K562 (cell line): Measurements from ENCODE around the gene GNG14. TPM values are rescaled to one million over a fixed set of nuclear protein-coding genes. Genes with fewer than 3 reads are reported as not detected.

Experiments
- ATAC-seq: fragments of 200-7000 bp; cut with Tn5 transposase; 3 replicates; pipeline ENCODE4 v1.9.1; 2020; ENCODE audit warnings: moderate library complexity
- BruUV-seq: library from RNA; stranded (reverse); fragments of 400-500 nt; replicated peaks from 2 replicates; lab custom pipeline; 2021; lab: Mats Ljungman, UMichigan
- CTCF ChIA-PET: fragments of 300-600 bp; formaldehyde crosslinking; extraction: SDS; loops from one replicate; lab custom pipeline; 2021; ENCODE audit warnings: low intra/inter-chr PET ratio; lab: Yijun Ruan, JAX
- POLR2A ChIA-PET: fragments of 300-600, 350-650 bp; sonication (Branson Sonifier 250); formaldehyde crosslinking; extraction: SDS; loops from one replicate; lab custom pipeline; 2021; ENCODE audit warnings: antibody characterized with exemption, inconsistent platforms; lab: Yijun Ruan, JAX
- DNase-seq, 4 experiments: peaks; one replicate each; pipeline versions ENCODE4 v3.0.0 to v3.0.0-alpha.2; 2011 to 2018; ENCODE audit warnings: low spot score in 3 of 4, mixed read lengths in 3 of 4; ENCODE audit errors: extremely low read depth in 1 of 4
- FAIRE-seq: peaks from 2 replicates; lab custom pipeline; 2011; peaks lifted over from hg19 to GRCh38; lab: Jason Lieb, UNC
- H2AFZ ChIP-seq: 2 replicates; pipeline ENCODE4 v1.6.0; 2011; ENCODE audit warnings: low read depth, low read length, control low read depth, inconsistent platforms
- H3K27ac ChIP-seq: fragments of 200-600 bp; 3 replicates; pipeline ENCODE4 v1.8.0; 2011; ENCODE audit warnings: low read depth, mild to moderate bottlenecking, control low read depth, inconsistent platforms, low read length, moderate library complexity, mixed read lengths; ENCODE audit errors: extremely low read depth
- H3K27me3 ChIP-seq, 2 experiments: fragments of 300-600 bp in 1 of 2; 2 replicates in 1 of 2; 3 replicates in 1 of 2; pipeline versions ENCODE4 v1.6.0 to v1.8.0; 2011; ENCODE audit warnings: inconsistent platforms in 2 of 2, low read length in 2 of 2, mild to moderate bottlenecking in 1 of 2, mixed read lengths in 1 of 2, moderate library complexity in 1 of 2; ENCODE audit not compliant: control insufficient read depth in 2 of 2, insufficient read depth in 2 of 2
- H3K36me3 ChIP-seq: fragments of 300-600 bp; 3 replicates; pipeline ENCODE4 v1.8.0; 2011; ENCODE audit warnings: mild to moderate bottlenecking, low read length, inconsistent platforms; ENCODE audit not compliant: control insufficient read depth, insufficient read depth
- H3K4me1 ChIP-seq, 2 experiments: fragments of 200-600 bp in 1 of 2; replicated peaks in 1 of 2; 2 replicates in 1 of 2; 3 replicates in 1 of 2; pipeline versions ENCODE4 v1.5.1 to v1.8.0; 2011; ENCODE audit warnings: inconsistent platforms in 2 of 2, low read length in 2 of 2, mild to moderate bottlenecking in 1 of 2, mixed read lengths in 1 of 2, moderate library complexity in 1 of 2; ENCODE audit not compliant: control insufficient read depth in 2 of 2, insufficient read depth in 2 of 2
- H3K4me2 ChIP-seq: 2 replicates; pipeline ENCODE4 v1.6.1; 2011; ENCODE audit warnings: low read length, control low read depth, inconsistent platforms, mixed read lengths; ENCODE audit not compliant: insufficient read depth
- H3K4me3 ChIP-seq: fragments of 200-600 bp; sonication (generic), shearing (Covaris generic); 2 replicates; pipeline ENCODE4 v1.5.1; 2016; ENCODE audit warnings: control low read depth, inconsistent platforms
- H3K79me2 ChIP-seq: fragments of 200-600 bp; 3 replicates; pipeline ENCODE4 v1.8.0; 2011; ENCODE audit warnings: low read length, inconsistent platforms; ENCODE audit not compliant: control insufficient read depth, insufficient read depth
- H3K9ac ChIP-seq, 2 experiments: 2 replicates each; pipeline versions ENCODE4 v1.6.0 to v1.6.1; 2011; ENCODE audit warnings: low read depth in 2 of 2, low read length in 2 of 2, control low read depth in 1 of 2, inconsistent platforms in 1 of 2, mild to moderate bottlenecking in 1 of 2, mixed read lengths in 1 of 2; ENCODE audit not compliant: insufficient read depth in 1 of 2
- H3K9me1 ChIP-seq: one replicate; pipeline ENCODE4 v1.6.0; 2011; ENCODE audit warnings: inconsistent platforms, mild to moderate bottlenecking, low read length, moderate library complexity; ENCODE audit not compliant: control insufficient read depth, insufficient read depth
- H3K9me3 ChIP-seq: replicated peaks from 2 replicates; pipeline ENCODE4 v1.5.1; 2011; ENCODE audit warnings: low read depth, low read length, inconsistent platforms; ENCODE audit not compliant: control insufficient read depth, insufficient read depth
- H4K20me1 ChIP-seq: replicated peaks from 2 replicates; pipeline ENCODE4 v1.6.1; 2011; ENCODE audit warnings: low read length, inconsistent platforms, mixed read lengths; ENCODE audit not compliant: control insufficient read depth, insufficient read depth
- ARID2 ChIP-seq: fragments of 450-650 bp; IDR thresholded peaks from 2 replicates; pipeline ENCODE4 v1.6.1; 2017; ENCODE audit warnings: antibody characterized with exemption, mild to moderate bottlenecking
- BRF1 ChIP-seq: IDR thresholded peaks from 3 replicates; pipeline ENCODE4 v1.6.1; 2011; ENCODE audit warnings: borderline replicate concordance, mild to moderate bottlenecking; ENCODE audit not compliant: insufficient read length; ENCODE audit errors: extremely low read depth
- COPS2 ChIP-seq: fragments of 450-650 bp; conservative IDR thresholded peaks from 2 replicates; pipeline ENCODE4 v1.6.1; 2016; ENCODE audit warnings: mild to moderate bottlenecking, moderate library complexity
- E2F3 ChIP-seq: fragments of 250-450 bp; sonication (Bioruptor Pico); IDR thresholded peaks from 2 replicates; pipeline ENCODE4 v1.4.0; 2020; ENCODE audit warnings: mild to moderate bottlenecking
- ETV5 ChIP-seq: sonication (generic); formaldehyde crosslinking; IDR thresholded peaks from 2 replicates; pipeline ENCODE4 v1.4.0; 2020; ENCODE audit warnings: low read depth, mild to moderate bottlenecking, missing genetic modification reagents
- GABPB1 ChIP-seq: sonication (generic); formaldehyde crosslinking; IDR thresholded peaks from 2 replicates; pipeline ENCODE4 v1.8.0; 2022; ENCODE audit warnings: mild to moderate bottlenecking, missing genetic modification reagents
- MCM7 ChIP-seq, 2 experiments: fragments of 450-650 bp; IDR thresholded peaks; 2 replicates each; pipeline ENCODE4 v1.6.1; 2016 to 2018
- MED1 ChIP-seq: sonication (generic); formaldehyde crosslinking; IDR thresholded peaks from 2 replicates; pipeline ENCODE4 v1.8.1; 2023; ENCODE audit warnings: missing genetic modification reagents, borderline replicate concordance
- NFE2L1 ChIP-seq: fragments of 450-650 bp; IDR thresholded peaks from 2 replicates; pipeline ENCODE4 v1.6.1; 2016; ENCODE audit warnings: missing genetic modification characterization, low read depth, mild to moderate bottlenecking, missing compliant biosample characterization, moderate library complexity, borderline replicate concordance
- POLR2A ChIP-seq: fragments of 450-650 bp; conservative IDR thresholded peaks from 2 replicates; pipeline ENCODE4 v1.6.1; 2016
- POLR2G ChIP-seq: fragments of 200-400 bp; formaldehyde crosslinking; IDR thresholded peaks from 2 replicates; pipeline ENCODE4 v1.6.1; 2017; ENCODE audit warnings: low read depth, mild to moderate bottlenecking, antibody characterized with exemption, low read length, moderate library complexity
- RAD21 ChIP-seq, 2 experiments: fragments of 250-450 bp in 1 of 2; fragments of 450-650 bp in 1 of 2; sonication (Bioruptor Pico) in 1 of 2; formaldehyde crosslinking in 1 of 2; IDR thresholded peaks in 1 of 2; conservative IDR thresholded peaks in 1 of 2; 2 replicates each; pipeline versions ENCODE4 v1.4.0 to v1.8.0; 2020 to 2022; ENCODE audit warnings: mild to moderate bottlenecking in 2 of 2, moderate library complexity in 1 of 2
- SMAD1 ChIP-seq: fragments of 150-350 bp; IDR thresholded peaks from 2 replicates; pipeline ENCODE4 v1.6.1; 2014; ENCODE audit warnings: low read length, low read depth; ENCODE audit not compliant: partially characterized antibody
- STAG1 ChIP-seq: sonication (generic); formaldehyde crosslinking; IDR thresholded peaks from 2 replicates; pipeline ENCODE4 v1.5.0; 2020; ENCODE audit warnings: missing genetic modification reagents, borderline replicate concordance
- WGBS: fragments of 100-300 bp; shearing (Covaris generic); methylation state at CpG from one replicate; pipeline ENCODE4 v1.1.6; 2016; ENCODE audit warnings: low coverage, mixed read lengths; ENCODE audit not compliant: insufficient coverage; ENCODE audit errors: missing lambda C conversion rate; 5-methylcytosine and 5-hydroxymethylcytosine counted together
- in situ Hi-C: fragments of 300-500 bp; cut with MboI; formaldehyde crosslinking; loops from 4 replicates; pipeline ENCODE4 v1.15.0; 2018; ENCODE audit warnings: inconsistent platforms, mixed read lengths
- intact Hi-C: fragments of 100-400 bp; cut with micrococcal nuclease; formaldehyde crosslinking; loops from 2 replicates; pipeline ENCODE4 v1.14.2; 2022
- polyA plus RNA-seq, 8 experiments: library from polyadenylated mRNA; depleted of rRNA in 4 of 8; stranded (reverse) in 5 of 8; unstranded in 3 of 8; fragments of >200 nt; fragmentation: Nextera tagmentation in 2 of 8; fragmentation: Illumina TruSeq in 1 of 8; extraction: Ambion mirVana in 2 of 8; extraction: Trizol in 1 of 8; gene quantifications; 2 replicates each; pipeline versions ENCODE4 v1.2.1 to v1.2.3, GENCODE V29; 2011 to 2014; ENCODE audit warnings: inconsistent platforms in 1 of 8, missing spikeins in 1 of 8
- total RNA-seq, 7 experiments: library from RNA; depleted of rRNA in 6 of 7; stranded (reverse); fragments of >200 nt in 6 of 7; fragmentation: Illumina TruSeq in 2 of 7; extraction: Trizol in 2 of 7; gene quantifications; 2 replicates each; pipeline versions ENCODE4 v1.2.1 to v1.2.3, GENCODE V29; 2011 to 2021; ENCODE audit warnings: low replicate concordance in 1 of 7
- TF ChIP-seq, protein P1 (sequence below): IDR thresholded peaks from 2 replicates; pipeline ENCODE4 v1.6.1; 2011; ENCODE audit warnings: borderline replicate concordance, low read depth, mild to moderate bottlenecking, moderate library complexity, low read length; ENCODE audit not compliant: insufficient read depth, poor library complexity, severe bottlenecking
- TF ChIP-seq, protein P2 (sequence below), 2 experiments: IDR thresholded peaks; 2 replicates each; pipeline ENCODE4 v1.6.1; 2011; ENCODE audit warnings: borderline replicate concordance in 1 of 2, control low read depth in 1 of 2, low read depth in 1 of 2, low read length in 1 of 2, mild to moderate bottlenecking in 1 of 2, mixed read lengths in 1 of 2, moderate library complexity in 1 of 2; ENCODE audit not compliant: insufficient read depth in 1 of 2, insufficient read length in 1 of 2, poor library complexity in 1 of 2, severe bottlenecking in 1 of 2; ENCODE audit errors: extremely low read depth in 1 of 2
- TF ChIP-seq, protein P3 (sequence below): sonication (generic); formaldehyde crosslinking; IDR thresholded peaks from 2 replicates; pipeline ENCODE4 v1.8.0; 2022; ENCODE audit warnings: missing genetic modification reagents, mild to moderate bottlenecking, borderline replicate concordance

The GNG14 gene
- total and polyA plus RNA-seq, 9 of the 15 experiments (the other 6 are each of a cell fraction or from before 2014, with no cell fraction given), result not detected

DNA sequence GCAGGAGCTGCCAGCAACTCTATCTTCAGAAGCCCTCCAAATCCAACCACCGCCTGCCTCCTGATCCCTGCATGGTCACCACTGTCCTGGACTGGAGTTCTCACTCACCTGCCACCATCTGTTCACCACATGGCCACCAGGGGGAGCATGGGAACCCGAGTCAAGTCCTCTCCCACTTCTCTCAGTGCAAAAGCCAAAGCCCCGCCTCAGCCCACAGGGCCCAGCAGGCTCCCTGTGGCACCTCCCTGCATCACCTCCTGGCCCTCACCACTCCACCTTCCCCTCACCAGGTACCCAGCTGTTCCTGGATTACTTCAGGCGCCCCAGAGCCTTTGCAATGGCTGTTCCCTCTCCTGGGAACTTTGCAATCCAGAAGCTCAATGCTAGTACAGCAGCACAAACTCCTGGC lies 11.4 kb upstream of the GNG14 start (continued):
- TF ChIP-seq STAG1 (CRISPR knock-in tag) (peak; percentile 17; the same call in 1 of the 2 replicates), GABPB1 (CRISPR knock-in tag) (peak; percentile 17; the same call in 1 of the 2 replicates), POLR2A (peak; percentile 34; the same call in 1 of the 2 replicates), SMAD1 (no peak), RAD21 (CRISPR knock-in tag; conservative IDR thresholded peaks at IDR 0.05 in 1 of 2, IDR thresholded peaks at IDR 0.05 in 1 of 2) (peak; percentile 13 to 68; a peak in 2 of 4 replicates)
- TF ChIP-seq, protein P1, sequence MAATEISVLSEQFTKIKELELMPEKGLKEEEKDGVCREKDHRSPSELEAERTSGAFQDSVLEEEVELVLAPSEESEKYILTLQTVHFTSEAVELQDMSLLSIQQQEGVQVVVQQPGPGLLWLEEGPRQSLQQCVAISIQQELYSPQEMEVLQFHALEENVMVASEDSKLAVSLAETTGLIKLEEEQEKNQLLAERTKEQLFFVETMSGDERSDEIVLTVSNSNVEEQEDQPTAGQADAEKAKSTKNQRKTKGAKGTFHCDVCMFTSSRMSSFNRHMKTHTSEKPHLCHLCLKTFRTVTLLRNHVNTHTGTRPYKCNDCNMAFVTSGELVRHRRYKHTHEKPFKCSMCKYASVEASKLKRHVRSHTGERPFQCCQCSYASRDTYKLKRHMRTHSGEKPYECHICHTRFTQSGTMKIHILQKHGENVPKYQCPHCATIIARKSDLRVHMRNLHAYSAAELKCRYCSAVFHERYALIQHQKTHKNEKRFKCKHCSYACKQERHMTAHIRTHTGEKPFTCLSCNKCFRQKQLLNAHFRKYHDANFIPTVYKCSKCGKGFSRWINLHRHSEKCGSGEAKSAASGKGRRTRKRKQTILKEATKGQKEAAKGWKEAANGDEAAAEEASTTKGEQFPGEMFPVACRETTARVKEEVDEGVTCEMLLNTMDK, result peak; percentile 72
- TF ChIP-seq, all 486 proteins: peak for 22

DNA sequence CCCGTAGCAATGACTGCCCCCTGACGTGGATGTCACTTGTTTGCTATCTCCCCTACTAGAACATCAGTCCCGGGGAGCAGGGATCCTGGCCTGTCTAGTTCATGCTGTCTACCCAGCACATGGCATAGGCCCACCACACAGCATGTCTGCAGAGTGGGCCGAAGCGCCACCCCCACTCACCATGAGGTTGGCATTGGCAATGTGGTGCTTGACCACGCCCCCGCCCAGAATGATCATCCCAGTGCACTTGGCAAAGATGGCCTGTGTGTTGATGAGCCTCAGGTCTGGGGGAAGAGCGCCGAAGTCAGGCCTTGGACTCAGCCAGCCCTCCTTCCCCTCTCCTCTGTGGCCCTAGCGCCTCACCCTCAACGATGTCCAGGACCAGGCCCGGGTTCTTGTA lies 10.9 kb upstream of the GNG14 start:
- DNase-seq, result no peak
- ChIA-PET CTCF (no interaction called here), POLR2A (interaction anchor here (0.5 to 1.6 kb wide), 3 partner anchors 9 to 123 kb away, joined by 4 to 5 read pairs (median 4); no protein-coding TSS in a partner anchor)
- Histone ChIP-seq H3K79me2 (peaks cover 13% of the 10 kb centered on the region), H3K27me3 (no peaks in the 10 kb centered on the region), H3K4me2 (no peak overlapping the region), H3K4me3 (no peak overlapping the region), H3K9me3 (no peaks in the 10 kb centered on the region), H3K27ac (no peak overlapping the region), H3K36me3 (peaks cover 75% of the 10 kb centered on the region), H3K9ac (peak overlapping the region in 1 of 2 experiments; percentile 53; a peak in 1 of 4 replicates), H3K9me1 (no peaks in the 10 kb centered on the region), H4K20me1 (no peaks in the 10 kb centered on the region; the same call in none of the 2 replicates), H3K4me1 (peaks cover 0 to 25% of the 10 kb centered on the region in 2 experiments; a peak in 3 of 5 replicates), H2AFZ (no peak overlapping the region)
- ATAC-seq, result no peak
- 97% methylated on average over 7 of the region's 12 CpGs for WGBS
- in situ Hi-C loops, result loop anchor here (10.0 kb wide), 1 partner anchor 472 kb away; no protein-coding TSS in a partner anchor
- FAIRE-seq, result no peak
- no TSS peak for BruUV-seq
- intact Hi-C loops, result no loop called here
- TF ChIP-seq ETV5 (CRISPR knock-in tag) (no peak), COPS2 (no peak), POLR2G (peak; percentile 55), BRF1 (no peak), NFE2L1 (tag) (no peak), ARID2 (no peak), POLR2A (peak; percentile 40; the same call in 1 of the 2 replicates), MCM7 (IDR thresholded peaks at IDR 0.05) (no peak), MED1 (0 out of 2 replicates have a peak, but pooled peaks have one; percentile 36), E2F3 (CRISPR knock-in tag) (no peak)
- TF ChIP-seq, protein P2, sequence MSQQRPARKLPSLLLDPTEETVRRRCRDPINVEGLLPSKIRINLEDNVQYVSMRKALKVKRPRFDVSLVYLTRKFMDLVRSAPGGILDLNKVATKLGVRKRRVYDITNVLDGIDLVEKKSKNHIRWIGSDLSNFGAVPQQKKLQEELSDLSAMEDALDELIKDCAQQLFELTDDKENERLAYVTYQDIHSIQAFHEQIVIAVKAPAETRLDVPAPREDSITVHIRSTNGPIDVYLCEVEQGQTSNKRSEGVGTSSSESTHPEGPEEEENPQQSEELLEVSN (IDR thresholded peaks at IDR 0.05; ENCODE audit: borderline replicate concordance in 1 of 2, extremely low read depth in 1 of 2, insufficient read depth in 1 of 2, insufficient read length in 1 of 2, low read depth in 1 of 2, low read length in 1 of 2, poor library complexity in 1 of 2, severe bottlenecking in 1 of 2), result no peak
- TF ChIP-seq, protein P3, sequence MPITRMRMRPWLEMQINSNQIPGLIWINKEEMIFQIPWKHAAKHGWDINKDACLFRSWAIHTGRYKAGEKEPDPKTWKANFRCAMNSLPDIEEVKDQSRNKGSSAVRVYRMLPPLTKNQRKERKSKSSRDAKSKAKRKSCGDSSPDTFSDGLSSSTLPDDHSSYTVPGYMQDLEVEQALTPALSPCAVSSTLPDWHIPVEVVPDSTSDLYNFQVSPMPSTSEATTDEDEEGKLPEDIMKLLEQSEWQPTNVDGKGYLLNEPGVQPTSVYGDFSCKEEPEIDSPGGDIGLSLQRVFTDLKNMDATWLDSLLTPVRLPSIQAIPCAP (CRISPR knock-in tag), result no peak
